DOHH2 (cell line): ENCODE results near the gene CCL22.

Source experiments
- CTCF ChIP-seq: fragments of 200-600 bp; sonication (generic); IDR thresholded peaks from one replicate; pipeline ENCODE4 v1.5.1; 2014; ENCODE audit warnings: antibody characterized with exemption, mild to moderate bottlenecking, low read depth, low read length; ENCODE audit not compliant: poor library complexity, severe bottlenecking
- EZH2phosphoT487 ChIP-seq: fragments of 200-600 bp; sonication (generic); IDR thresholded peaks from 2 replicates; pipeline ENCODE4 v1.6.1; 2017; ENCODE audit warnings: borderline replicate concordance, mild to moderate bottlenecking, antibody characterized with exemption, low read length, moderate library complexity, mixed read lengths

- no peak for TF ChIP-seq CTCF
- no peak for TF ChIP-seq EZH2phosphoT487
Observed at GRCh38 chr16:57333402-57333801, 25.2 kb upstream of the CCL22 start.
